HG03045 (cell line): ENCODE results near the gene EIF4ENIF1.
A peak's percentile ranks its signal among the peaks of the same experiment; 100 is the strongest.
"Not testable (repeated sequence)": the region's sequence is repeated elsewhere in the genome, so short reads cannot be mapped to it uniquely, and the experiment has no call there.

ENCODE experiments used
- ATAC-seq: cut with Tn5 transposase; IDR thresholded peaks from one replicate; pipeline ENCODE4 v1.9.1; 2021; ENCODE audit warnings: mild to moderate bottlenecking, moderate library complexity; ENCODE audit not compliant: unreplicated experiment

EIF4ENIF1 gene

GRCh38 chr22:31489632-31490495 is at the start of gene EIF4ENIF1:
Gene EIF4ENIF1 (minus strand): TSS chr22:31489842. CDS start chr22:31488718, 1,124 bp downstream.
- ATAC-seq: peak; percentile 46

- ATAC-seq: no peak
Observed at GRCh38 chr22:31538815-31539214, 49.2 kb upstream of the EIF4ENIF1 start.

- ATAC-seq: peak; percentile 57
Observed at GRCh38 chr22:31537019-31537535, 47.4 kb upstream of the EIF4ENIF1 start.

GRCh38 chr22:31533374-31533773 is 43.7 kb upstream of the EIF4ENIF1 start:
- ATAC-seq: no peak

GRCh38 chr22:31532060-31532459 is 42.4 kb upstream of the EIF4ENIF1 start:
- no peak for ATAC-seq

- ATAC-seq: no peak
Observed at GRCh38 chr22:31530823-31531195, 41.2 kb upstream of the EIF4ENIF1 start.

- ATAC-seq: no peak
Observed at GRCh38 chr22:31526270-31526669, 36.6 kb upstream of the EIF4ENIF1 start.

GRCh38 chr22:31524132-31524531 is 34.5 kb upstream of the EIF4ENIF1 start:
- ATAC-seq: not testable (repeated sequence)

GRCh38 chr22:31520051-31520450 is 30.4 kb upstream of the EIF4ENIF1 start:
- ATAC-seq: no peak

- no peak for ATAC-seq
Observed at GRCh38 chr22:31509061-31509762, 19.6 kb upstream of the EIF4ENIF1 start.

GRCh38 chr22:31508536-31508935 is 18.9 kb upstream of the EIF4ENIF1 start:
- ATAC-seq: no peak

GRCh38 chr22:31507517-31507916 is 17.9 kb upstream of the EIF4ENIF1 start:
- ATAC-seq: not testable (repeated sequence)

GRCh38 chr22:31504282-31504681 is 14.6 kb upstream of the EIF4ENIF1 start:
- no peak for ATAC-seq

- no peak for ATAC-seq
Observed at GRCh38 chr22:31503211-31503964, 13.7 kb upstream of the EIF4ENIF1 start.

- no peak for ATAC-seq
Observed at GRCh38 chr22:31501738-31502137, 12.1 kb upstream of the EIF4ENIF1 start.

- no peak for ATAC-seq
Observed at GRCh38 chr22:31497148-31497938, 7.7 kb upstream of the EIF4ENIF1 start.

- ATAC-seq: no peak
Observed at GRCh38 chr22:31496735-31497146, 7.1 kb upstream of the EIF4ENIF1 start.

- peak; percentile 73 for ATAC-seq
Observed at GRCh38 chr22:31496007-31496734, 6.5 kb upstream of the EIF4ENIF1 start, which contains the start of gene SFI1. Gene SFI1 (plus strand): TSS chr22:31496536. CDS start chr22:31508285, 11,749 bp downstream.

- ATAC-seq: no peak
Observed at GRCh38 chr22:31495343-31495742, 5.7 kb upstream of the EIF4ENIF1 start.
